Peyer's patch (tissue), 4 donors: ENCODE results near the gene MMEL1.

Source experiments
- POLR2A ChIP-seq, 2 donors: fragments of 450-650 bp; IDR thresholded peaks; one replicate each; pipeline ENCODE4 v1.5.1; 2017; ENCODE audit warnings: antibody characterized with exemption in 2 of 2, mild to moderate bottlenecking in 2 of 2, moderate library complexity in 2 of 2
- TF ChIP-seq, protein P1 (sequence below), 6 experiments: fragments of 450-650 bp in 4 of 6; fragments of 200-600 bp in 2 of 6; sonication (generic) in 1 of 6; IDR thresholded peaks; one replicate each; pipeline ENCODE4 v1.5.1; 2017 to 2019; ENCODE audit warnings: antibody characterized with exemption in 6 of 6, mild to moderate bottlenecking in 3 of 6, moderate library complexity in 1 of 6

DNA sequence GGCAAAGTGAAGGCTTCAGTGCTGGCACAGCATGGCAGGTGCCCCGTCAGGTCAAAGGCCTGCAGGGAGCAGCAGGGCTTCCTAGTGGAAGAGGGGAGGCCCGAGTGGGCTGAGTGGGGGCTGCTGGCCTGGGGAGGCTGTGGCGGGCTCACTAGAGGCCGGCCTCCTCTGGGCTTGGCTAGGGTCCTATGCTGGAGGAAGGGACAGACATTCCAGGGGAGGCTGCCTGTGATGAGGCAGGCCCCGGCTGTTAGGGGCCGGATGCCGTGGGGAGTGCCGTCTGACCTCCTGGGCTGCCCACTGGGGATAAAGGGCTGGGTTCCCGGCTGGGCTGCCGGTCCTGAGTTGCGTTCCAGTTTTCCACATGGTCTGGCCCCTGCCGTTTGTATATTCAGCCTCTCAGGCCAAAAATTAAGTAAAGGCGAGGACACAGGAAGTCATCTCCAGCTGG, 25.1 kb downstream of the MMEL1 start:
- TF ChIP-seq, protein P1, sequence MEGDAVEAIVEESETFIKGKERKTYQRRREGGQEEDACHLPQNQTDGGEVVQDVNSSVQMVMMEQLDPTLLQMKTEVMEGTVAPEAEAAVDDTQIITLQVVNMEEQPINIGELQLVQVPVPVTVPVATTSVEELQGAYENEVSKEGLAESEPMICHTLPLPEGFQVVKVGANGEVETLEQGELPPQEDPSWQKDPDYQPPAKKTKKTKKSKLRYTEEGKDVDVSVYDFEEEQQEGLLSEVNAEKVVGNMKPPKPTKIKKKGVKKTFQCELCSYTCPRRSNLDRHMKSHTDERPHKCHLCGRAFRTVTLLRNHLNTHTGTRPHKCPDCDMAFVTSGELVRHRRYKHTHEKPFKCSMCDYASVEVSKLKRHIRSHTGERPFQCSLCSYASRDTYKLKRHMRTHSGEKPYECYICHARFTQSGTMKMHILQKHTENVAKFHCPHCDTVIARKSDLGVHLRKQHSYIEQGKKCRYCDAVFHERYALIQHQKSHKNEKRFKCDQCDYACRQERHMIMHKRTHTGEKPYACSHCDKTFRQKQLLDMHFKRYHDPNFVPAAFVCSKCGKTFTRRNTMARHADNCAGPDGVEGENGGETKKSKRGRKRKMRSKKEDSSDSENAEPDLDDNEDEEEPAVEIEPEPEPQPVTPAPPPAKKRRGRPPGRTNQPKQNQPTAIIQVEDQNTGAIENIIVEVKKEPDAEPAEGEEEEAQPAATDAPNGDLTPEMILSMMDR (IDR thresholded peaks at IDR 0.05): no peak
- TF ChIP-seq POLR2A (IDR thresholded peaks at IDR 0.05): no peak
